Measurements from ENCODE around the gene LNPK.

DNA sequence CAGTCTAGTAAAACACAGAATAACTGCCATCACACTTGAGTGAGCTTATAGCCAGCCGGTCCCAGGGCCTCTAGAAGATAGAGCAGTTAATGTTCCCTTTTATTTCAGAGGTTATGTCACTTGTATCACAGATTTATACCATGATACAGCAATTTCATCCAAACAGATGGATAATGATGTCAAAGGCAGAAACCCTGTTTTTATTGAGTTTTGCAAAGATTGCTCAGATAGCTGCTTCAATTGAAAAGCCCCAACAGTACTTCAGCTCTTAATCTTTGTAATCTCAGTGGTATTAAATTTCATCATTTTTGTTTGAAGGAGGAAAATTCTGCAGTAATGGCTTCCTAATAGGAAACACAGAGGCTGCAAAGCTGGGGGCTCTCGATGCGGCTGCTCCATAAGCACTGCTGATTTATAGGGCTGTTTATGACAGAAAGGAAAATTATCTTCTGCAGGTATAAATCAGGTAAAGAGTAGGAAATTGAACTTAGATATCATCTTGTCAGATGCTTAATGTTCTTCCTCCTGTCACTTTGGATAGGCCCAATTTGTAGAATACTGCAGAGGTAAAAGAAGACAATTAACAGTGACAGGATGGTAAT is 112.3 kb downstream of the LNPK start:
- no peak for TF ChIP-seq EZH2phosphoT487 (IDR thresholded peaks at IDR 0.05; ENCODE audit: low read length)
- TF ChIP-seq, protein P1, sequence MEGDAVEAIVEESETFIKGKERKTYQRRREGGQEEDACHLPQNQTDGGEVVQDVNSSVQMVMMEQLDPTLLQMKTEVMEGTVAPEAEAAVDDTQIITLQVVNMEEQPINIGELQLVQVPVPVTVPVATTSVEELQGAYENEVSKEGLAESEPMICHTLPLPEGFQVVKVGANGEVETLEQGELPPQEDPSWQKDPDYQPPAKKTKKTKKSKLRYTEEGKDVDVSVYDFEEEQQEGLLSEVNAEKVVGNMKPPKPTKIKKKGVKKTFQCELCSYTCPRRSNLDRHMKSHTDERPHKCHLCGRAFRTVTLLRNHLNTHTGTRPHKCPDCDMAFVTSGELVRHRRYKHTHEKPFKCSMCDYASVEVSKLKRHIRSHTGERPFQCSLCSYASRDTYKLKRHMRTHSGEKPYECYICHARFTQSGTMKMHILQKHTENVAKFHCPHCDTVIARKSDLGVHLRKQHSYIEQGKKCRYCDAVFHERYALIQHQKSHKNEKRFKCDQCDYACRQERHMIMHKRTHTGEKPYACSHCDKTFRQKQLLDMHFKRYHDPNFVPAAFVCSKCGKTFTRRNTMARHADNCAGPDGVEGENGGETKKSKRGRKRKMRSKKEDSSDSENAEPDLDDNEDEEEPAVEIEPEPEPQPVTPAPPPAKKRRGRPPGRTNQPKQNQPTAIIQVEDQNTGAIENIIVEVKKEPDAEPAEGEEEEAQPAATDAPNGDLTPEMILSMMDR (IDR thresholded peaks at IDR 0.05; ENCODE audit: low read length) = no peak
- no peak for TF ChIP-seq EZH2 (optimal IDR thresholded peaks at IDR 0.05; ENCODE audit: low read depth, low read length)
